Heart left ventricle (tissue), 13 donors: ENCODE results near the gene LAMC3.

Source experiments
- CTCF ChIP-seq, 12 donors: fragments of 200-600 bp; sonication (generic) in 4 of 12; IDR thresholded peaks; one replicate each; pipeline versions ENCODE4 v1.5.0 to v1.8.0; 2018 to 2022; ENCODE audit warnings: antibody characterized with exemption in 12 of 12, mild to moderate bottlenecking in 5 of 12
- POLR2A ChIP-seq, 2 donors: fragments of 450-650 bp; IDR thresholded peaks; one replicate each; pipeline ENCODE4 v1.6.1; 2017; ENCODE audit warnings: antibody characterized with exemption in 2 of 2, mild to moderate bottlenecking in 2 of 2, moderate library complexity in 2 of 2
- donor health status: ischemic (EF 13 %, LVEDD 7.1; RV severe dilation, severe dysfunction).
- donor health status: DM: no; HTN: yes; CAD: no.
- donor health status: DM: no; HTN: no; CAD: no.
- donor health status: ischemic (EF 25% LVEDD 6.9; RV normal size, moderate dysfunction).
- donor health status: ischemic (EF 25% LVEDD 5.7; RV mildly dilated, moderate dysfunction).
- donor health status: ischemic (EF 35%, LVEDD 5.7; RV mildly dilated, moderate dysfunction).
- donor health status: nonischemic (EF 11% LVEDD 7.7; RV severe dilation, severe dysfunction).
- donor health status: DM: yes; HTN: yes; CAD: no.
- donor health status: PGD.
- donor health status: ischemic (EF 29% LVEDD 5.4; RV normal size, mild dysfunction).
- donor health status: nonischemic (EF 23%, LVEDD 6.1; RV moderate dilation, normal function).

GRCh38 chr9:131122158-131122557, 113.2 kb downstream of the LAMC3 start:
- TF ChIP-seq CTCF (IDR thresholded peaks at IDR 0.05) (no peak), POLR2A (IDR thresholded peaks at IDR 0.05) (no peak)
